SKM-1 treated with dmso at 0.1 percent for 144 hours (cell line): ENCODE measurements around the gene MEGF9.
"Not testable (repeated sequence)": the region's sequence is repeated elsewhere in the genome, so short reads cannot be mapped to it uniquely, and the experiment has no call there.

Source experiments
- DNase-seq: peaks from one replicate; lab custom pipeline; 2025; ENCODE audit not compliant: unreplicated experiment; lab: John Stamatoyannopoulos, UW

The MEGF9 gene

GRCh38 chr9:120659676-120660075 is 54.6 kb downstream of the MEGF9 start:
- DNase-seq: no peak

- DNase-seq: no peak
Observed at GRCh38 chr9:120659209-120659608, 55.1 kb downstream of the MEGF9 start.

GRCh38 chr9:120655005-120655622 is 59.2 kb downstream of the MEGF9 start:
- no peak for DNase-seq

DNA sequence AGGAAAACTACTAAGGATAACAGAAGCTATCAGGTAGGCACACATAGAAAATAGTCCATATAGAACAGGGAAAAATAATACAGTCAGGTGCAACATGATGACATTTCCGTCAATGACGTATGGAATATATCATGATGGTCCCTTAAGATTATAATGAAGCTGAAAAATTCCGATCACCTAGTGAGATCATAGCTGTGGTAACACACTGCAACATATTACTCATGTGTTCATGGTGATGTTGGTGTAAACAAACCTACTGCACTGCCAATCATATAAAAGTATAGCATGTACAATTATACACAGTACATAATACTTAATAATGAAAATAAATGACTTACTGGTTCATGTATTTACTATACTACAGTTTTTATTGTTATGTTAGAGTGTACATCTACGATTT is 60.0 kb downstream of the MEGF9 start:
- no peak for DNase-seq

DNA sequence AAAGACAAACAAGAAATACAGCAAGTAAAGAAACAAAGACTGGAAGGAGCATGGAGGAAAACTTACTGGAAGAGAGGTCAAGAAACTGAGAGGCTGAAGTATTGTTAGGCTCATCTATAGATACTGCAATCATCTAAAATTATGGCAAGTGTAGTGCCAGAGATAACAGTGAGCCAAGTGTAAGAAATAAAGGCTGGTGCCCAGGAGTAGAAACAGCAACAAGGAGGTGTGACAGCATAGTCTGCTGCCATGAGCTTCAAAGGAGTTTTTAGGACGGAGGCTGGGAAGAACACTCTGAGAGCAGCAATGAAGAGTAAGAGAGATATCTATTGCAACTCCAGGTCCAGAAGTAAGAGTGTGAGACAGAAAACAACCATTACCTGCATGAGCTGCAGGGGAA is 60.5 kb downstream of the MEGF9 start:
- no peak for DNase-seq

- no peak for DNase-seq
Observed at GRCh38 chr9:120652934-120653333, 61.3 kb downstream of the MEGF9 start.

GRCh38 chr9:120650352-120650751 is 63.9 kb downstream of the MEGF9 start:
- DNase-seq: no peak

DNA sequence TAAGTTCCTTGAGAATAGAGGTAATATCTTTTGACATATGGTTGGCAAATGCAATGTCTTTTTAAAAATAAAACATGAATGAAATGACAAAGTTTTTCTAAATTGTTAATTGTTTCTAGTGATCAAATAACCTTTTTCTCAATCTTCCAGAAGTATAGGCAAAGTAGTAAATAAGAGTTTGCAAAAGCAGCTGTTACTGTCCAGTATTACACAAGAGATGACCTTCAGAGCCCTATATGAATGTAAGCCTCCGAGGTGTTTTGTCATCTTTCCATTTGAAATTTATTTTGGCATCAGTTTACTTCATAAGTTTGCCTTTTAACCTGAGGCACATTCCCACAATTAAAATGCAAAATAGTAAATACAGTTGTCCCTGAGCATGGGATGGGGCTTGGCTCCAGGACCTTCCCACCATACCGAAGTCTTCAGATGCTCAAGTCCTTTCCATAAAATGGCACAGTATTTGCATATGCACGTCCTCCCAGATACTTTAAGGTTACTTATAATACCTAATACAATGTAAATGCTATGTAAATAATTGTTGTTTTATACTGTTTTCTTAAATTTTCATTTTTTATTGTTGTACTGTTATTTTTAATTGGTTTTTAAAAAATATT is 65.6 kb downstream of the MEGF9 start:
- no peak for DNase-seq

DNA sequence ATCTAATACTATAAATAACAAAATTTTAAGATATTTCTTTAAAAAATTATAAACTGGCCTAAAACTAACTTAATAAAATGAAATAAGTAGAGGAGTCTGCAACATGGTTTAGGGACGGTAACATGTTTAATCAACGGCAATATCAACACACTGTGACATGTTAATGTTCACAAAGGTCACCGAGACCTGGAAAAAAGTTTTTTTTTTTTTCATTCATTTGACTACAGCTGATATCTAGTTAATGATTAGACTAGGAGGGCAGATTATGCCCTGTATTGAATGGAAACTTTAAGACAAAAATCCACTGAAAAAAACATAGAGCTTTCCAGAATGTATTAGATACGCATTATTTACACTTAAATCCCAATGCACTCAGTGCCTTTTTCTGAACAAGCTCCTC is 67.3 kb downstream of the MEGF9 start:
- DNase-seq: no peak

- DNase-seq: no peak
Observed at GRCh38 chr9:120645760-120646159, 68.5 kb downstream of the MEGF9 start.

GRCh38 chr9:120643061-120643460 is 71.2 kb downstream of the MEGF9 start:
- DNase-seq: no peak

GRCh38 chr9:120642129-120642770 is 72.0 kb downstream of the MEGF9 start:
- no peak for DNase-seq

DNA sequence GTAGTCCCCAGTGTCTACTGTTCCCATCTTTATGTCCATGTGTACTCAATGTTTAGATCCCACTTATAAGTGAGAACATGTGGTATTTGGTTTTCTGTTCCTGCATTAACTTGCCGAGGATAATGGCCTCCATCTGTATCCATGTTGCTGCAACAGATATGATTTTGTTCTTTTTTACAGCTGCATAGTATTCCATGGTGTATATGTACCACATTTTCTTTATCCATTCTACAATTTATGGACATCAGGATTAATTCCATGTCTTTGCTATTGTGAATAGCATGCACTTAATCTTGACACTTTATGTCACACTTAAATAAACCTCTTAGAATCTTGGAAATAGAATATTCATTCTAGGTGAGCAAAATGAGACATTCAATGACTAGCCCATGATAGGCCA is 73.4 kb downstream of the MEGF9 start:
- not testable (repeated sequence) for DNase-seq

DNA sequence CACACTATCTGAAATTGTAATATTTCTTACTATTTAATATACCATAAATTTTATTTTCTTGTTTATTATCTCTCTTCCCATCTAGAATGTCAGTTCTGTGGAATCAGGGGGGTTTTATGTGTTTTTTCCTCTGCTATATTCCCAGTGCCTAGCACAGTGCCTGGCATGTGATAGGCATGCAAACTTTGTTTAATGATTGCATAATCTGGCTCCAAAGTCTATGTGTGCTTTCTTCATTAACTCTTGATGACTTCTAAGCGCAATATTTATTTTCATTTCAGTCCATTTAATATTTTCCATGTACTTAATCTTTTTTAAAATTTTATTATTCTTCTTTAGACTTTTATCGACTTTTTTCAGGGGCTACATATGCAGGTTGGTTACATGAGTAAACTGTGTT is 73.9 kb downstream of the MEGF9 start:
- no peak for DNase-seq

GRCh38 chr9:120637919-120638318 is 76.4 kb downstream of the MEGF9 start:
- DNase-seq: no peak

DNA sequence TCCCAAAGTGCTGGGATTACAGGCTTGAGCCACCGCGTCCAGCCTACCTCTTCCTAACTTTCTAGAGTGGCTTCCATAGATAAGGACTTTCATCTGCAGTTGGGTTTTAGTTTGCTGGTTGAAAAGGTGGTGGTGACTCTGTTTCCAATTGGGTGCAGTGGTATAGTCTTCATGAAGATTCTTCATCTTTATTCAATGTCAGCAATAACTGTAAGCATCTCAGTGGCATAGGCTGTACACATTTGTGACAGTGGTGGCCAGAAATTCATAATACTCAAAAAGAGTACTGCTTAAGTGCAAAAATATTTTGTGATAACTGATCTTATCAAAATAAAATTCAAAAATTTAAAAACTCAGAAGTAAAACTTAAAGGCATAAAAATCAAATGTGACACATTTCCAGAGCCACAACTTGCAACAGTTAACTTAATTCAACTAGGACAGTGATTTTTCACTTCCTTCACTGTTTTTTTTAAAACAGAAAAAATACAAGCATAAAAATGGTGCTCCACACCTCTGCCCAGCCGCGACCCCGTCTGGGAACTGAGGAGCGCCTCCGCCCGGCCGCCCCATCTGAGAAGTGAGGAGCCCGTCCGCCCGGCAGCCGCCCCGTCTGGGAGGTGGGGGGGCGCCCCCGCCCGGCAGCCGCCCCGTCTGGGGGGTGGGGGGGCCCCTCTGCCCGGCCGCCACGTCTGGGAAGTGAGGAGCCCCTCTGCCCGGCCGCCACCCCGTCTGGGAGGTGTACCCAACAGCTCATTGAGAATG is 77.9 kb downstream of the MEGF9 start:
- no peak for DNase-seq

DNA sequence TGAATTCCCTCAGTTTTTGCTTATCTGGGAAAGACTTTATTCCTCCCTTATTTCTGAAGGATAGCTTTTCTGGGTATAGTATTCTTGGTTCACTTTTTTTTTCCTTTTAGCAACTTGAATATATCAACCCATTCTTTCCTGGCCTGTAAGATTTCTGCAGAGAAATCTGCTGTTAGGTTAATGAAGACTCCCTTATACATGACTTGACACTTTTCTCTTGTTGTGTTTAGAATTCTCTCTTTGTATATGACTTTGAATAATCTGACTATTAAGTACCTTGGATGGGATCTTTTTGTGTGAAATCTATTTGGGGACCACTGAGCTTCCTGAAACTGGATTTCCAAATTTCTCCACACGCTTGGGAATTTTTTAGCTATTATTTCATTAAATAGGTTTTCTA is 79.3 kb downstream of the MEGF9 start:
- DNase-seq: no peak

DNA sequence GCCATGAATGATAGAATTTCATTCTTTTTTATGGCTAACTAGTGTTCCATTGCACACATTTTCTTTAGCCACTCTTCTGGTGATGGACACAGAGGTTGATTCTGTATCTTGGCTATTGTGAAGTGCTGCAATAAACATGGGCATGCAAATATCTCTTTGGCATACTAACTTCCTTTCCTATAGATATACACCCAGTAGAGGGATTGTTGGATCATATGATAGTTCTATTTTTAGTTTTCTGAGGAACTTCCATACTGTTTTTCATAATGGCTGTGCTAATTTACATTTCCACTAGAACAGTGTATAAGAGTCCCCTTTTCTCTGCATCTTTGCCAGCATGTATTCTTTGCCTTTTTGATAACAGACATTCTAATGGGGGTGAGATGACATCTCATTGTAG is 83.9 kb downstream of the MEGF9 start:
- no peak for DNase-seq

GRCh38 chr9:120628925-120629497 is 85.3 kb downstream of the MEGF9 start:
- not testable (repeated sequence) for DNase-seq

- DNase-seq: no peak
Observed at GRCh38 chr9:120628207-120628924, 85.9 kb downstream of the MEGF9 start.

DNA sequence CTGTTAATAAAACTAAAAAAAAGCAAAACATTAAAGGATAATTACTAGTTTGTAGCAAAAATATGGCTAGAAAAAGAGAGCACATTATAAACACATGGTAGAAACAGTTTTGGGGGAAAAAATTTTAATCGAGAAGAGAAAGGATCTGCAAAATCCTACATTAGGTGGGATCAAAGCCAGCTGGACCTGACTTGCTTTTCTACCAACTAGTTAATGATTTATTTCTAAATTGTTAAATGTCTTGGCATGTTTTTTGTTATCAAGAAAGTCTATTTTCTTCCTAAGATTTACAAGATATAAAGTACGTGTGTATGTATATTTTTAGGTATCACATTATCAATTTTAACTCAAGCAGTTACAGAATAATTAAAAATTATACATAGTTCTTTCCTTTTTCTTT is 87.2 kb downstream of the MEGF9 start:
- no peak for DNase-seq
